LNCaP clone FGC (cell line): ENCODE data around the gene CD3E.

ENCODE experiments used
- DNase-seq: peaks from one replicate; pipeline ENCODE4 v3.0.0-alpha.2; 2011; ENCODE audit warnings: low read depth
- H3K4me3 ChIP-seq: 2 replicates; pipeline ENCODE4 v1.5.1; 2011; ENCODE audit warnings: mild to moderate bottlenecking, low read depth, low read length, control low read depth
- TF ChIP-seq, protein P1 (sequence below): IDR thresholded peaks from 2 replicates; pipeline ENCODE4 v1.5.1; 2012; ENCODE audit warnings: mild to moderate bottlenecking; ENCODE audit not compliant: control insufficient read depth, insufficient read depth; ENCODE audit errors: extremely low read depth

The CD3E gene

DNA sequence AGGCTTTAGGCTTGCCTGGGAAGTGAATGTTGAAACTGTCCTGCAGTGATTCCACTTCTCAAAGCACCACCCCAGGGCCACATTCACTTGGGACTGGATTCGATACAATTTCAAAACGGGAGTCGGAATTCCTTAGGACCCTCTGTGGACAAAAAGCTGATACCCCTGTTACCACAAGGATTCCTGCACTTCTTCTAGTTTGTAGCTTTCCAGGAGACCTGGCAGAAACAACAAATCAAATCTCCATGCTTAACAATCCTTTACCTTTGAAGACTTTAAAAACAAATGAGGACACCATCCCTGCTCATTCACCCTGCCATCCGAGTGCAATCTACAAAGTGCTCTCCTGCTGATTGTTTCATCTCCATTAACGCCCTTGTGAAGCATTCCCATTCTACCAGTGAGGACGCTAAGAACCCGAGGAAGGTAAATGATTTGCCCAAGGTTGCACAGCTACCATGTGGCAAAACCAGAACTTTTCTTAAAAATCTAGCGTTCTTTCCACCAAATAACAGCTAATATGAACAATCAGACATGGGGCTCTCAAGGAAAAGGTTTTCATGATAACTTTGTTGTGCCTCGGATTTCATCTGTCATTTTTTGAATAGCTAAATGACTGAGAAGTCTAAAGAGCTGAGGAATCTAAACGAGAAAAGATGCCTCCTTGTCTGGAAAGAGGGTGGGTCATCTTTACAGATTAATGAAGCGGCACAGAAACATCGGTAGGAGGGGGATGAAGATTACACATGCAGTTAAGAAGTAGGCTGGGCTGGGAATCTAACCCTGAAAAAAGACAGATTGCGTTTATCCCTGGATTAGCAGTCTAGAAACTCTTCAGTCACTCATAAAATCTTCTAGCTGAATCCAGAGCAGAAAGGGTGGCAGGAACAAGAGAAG lies 39.7 kb upstream of the CD3E start:
- peak overlapping the region; percentile 52 for H3K4me3 ChIP-seq
- DNase-seq = no peak
- TF ChIP-seq, protein P1, sequence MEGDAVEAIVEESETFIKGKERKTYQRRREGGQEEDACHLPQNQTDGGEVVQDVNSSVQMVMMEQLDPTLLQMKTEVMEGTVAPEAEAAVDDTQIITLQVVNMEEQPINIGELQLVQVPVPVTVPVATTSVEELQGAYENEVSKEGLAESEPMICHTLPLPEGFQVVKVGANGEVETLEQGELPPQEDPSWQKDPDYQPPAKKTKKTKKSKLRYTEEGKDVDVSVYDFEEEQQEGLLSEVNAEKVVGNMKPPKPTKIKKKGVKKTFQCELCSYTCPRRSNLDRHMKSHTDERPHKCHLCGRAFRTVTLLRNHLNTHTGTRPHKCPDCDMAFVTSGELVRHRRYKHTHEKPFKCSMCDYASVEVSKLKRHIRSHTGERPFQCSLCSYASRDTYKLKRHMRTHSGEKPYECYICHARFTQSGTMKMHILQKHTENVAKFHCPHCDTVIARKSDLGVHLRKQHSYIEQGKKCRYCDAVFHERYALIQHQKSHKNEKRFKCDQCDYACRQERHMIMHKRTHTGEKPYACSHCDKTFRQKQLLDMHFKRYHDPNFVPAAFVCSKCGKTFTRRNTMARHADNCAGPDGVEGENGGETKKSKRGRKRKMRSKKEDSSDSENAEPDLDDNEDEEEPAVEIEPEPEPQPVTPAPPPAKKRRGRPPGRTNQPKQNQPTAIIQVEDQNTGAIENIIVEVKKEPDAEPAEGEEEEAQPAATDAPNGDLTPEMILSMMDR = no peak

DNA sequence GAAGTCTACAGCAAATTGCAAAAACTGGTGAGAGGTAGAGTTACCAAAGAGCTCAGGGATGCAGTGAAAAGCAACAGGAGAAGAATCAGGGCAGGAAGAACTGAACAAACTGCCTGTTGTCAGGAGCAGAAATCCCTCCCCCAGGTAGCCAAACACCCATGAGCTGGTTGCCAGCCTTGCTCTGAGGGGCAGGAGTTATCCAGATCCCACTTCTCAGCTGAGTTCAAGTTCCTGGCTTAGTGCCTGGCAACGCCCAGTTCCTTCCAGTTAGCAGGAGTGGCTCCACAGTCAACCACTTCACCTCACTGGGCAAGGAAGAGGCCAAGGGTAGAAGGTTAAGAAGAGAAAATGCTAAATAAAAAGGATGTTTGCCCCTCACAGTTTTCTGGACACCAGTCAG lies 38.6 kb upstream of the CD3E start:
- no peak overlapping the region for H3K4me3 ChIP-seq
- TF ChIP-seq, protein P1 = no peak
- no peak for DNase-seq

DNA sequence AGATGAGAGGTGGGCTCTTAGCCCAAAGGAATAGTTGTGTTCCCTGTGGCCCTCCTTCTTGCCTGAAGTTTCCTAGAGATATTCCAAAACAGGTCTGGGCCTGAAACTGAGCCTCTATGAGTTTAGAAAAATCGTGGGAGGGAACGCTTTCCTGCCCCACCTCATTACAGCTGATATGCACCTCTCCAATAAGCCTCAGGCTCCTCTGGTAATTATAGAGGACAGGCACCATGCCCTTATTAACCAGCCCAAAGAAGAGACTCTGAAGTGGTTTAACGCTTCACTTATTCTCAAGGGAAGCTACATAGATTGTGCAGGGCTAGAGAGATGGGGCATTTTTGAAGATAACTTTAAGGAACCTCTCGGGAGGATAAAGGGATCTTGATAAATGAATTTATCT lies 37.0 kb upstream of the CD3E start:
- no peak for DNase-seq
- TF ChIP-seq, protein P1 = no peak
- no peak overlapping the region for H3K4me3 ChIP-seq

DNA sequence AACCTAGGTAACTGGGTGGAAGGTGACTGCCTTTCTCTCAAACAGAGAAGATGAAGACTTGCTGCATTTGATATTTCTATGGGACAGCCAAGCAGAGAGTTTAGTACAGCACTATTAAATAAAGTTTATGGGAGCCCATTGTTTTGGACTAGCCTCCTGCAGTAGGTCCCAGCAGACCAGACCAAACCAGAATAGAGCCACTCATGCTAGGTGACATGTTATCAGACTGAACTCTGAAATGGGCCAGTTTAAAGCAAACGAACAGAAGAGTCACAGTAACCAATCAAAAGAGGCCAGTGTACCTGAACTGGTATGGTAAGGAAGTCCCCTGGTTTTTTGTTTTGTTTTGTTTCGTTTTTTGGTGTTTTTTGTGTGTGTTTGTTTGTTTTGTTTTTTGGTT lies 32.5 kb upstream of the CD3E start:
- TF ChIP-seq, protein P1 = no peak
- no peak overlapping the region for H3K4me3 ChIP-seq
- DNase-seq = no peak

DNA sequence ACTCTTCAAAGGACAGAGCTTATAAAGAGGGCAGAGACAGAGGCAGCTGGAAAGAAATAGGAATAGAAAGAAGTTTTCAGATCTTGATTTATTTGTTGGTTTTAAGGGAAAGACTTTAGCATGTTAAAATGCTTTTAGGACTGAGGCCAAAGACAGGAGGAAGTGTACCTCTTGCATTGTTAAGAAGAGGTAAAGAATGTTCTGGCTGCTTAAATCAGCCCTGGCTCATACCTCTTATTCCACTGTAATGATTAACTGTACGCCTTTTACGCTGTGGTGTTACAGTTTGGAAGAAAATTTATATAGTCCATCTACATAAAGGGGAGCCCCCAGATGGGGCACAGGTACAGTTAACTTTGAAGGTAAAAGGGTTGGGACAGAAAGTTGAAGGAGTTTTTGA lies 30.3 kb upstream of the CD3E start:
- TF ChIP-seq, protein P1 = no peak

DNA sequence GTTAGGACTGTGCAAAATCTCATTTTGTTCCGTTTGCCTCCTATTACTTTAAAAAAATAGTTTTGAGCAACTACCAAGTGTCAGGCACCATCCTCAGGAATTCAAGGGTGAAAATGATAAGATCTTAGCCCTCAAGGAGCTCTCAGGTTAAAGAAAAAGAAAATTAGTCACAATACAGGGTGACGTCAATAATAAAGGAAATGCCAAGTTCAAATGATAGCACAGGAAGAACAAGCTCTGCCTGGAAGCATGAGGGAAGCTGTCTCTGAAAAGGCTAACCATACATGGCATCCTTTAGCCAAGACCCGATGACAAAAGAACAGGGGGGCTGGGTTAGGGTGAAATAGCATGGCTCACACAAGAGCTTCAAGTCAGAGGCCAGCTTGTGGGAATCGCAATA lies 29.4 kb upstream of the CD3E start:
- no peak overlapping the region for H3K4me3 ChIP-seq
- TF ChIP-seq, protein P1 = no peak
- DNase-seq = no peak

More for the DNA sequence above, 30.3 kb upstream of the CD3E start:
- peak; percentile 50 for DNase-seq
- H3K4me3 ChIP-seq = no peak overlapping the region

DNA sequence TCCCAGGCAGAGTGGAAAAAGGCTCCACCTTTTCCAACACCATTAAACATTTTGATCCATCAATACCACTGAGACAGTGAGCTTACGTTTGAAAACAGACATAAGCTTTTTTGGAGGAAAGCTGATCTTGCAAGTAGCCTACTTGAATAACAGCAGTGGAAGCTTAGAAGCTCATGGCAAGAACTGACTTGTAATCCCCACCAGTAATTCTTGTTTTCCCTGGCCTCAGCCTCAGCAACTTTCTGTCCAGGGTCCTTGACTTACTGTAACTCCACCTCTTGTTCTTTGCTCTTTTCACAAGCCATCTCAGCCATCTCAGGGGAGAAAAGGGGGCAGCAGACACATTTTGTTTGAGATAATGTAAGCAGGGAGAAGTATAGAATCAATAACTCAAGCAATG lies 28.1 kb upstream of the CD3E start:
- no peak overlapping the region for H3K4me3 ChIP-seq
- TF ChIP-seq, protein P1 = no peak
- DNase-seq = no peak
